C4-2B (cell line): ENCODE results near the gene THADA.

Experiments used
- CTCF ChIP-seq: fragments of 450-650 bp; conservative IDR thresholded peaks from 2 replicates; pipeline ENCODE4 v1.5.1; 2017; ENCODE audit warnings: mild to moderate bottlenecking
- ZFX ChIP-seq: fragments of 450-650 bp; IDR thresholded peaks from 2 replicates; pipeline ENCODE4 v1.6.1; 2017

GRCh38 chr2:43391201-43391877 is 204.5 kb downstream of the THADA start:
- TF ChIP-seq CTCF (no peak), ZFX (no peak)
